Hepatocyte (in vitro differentiated cells): ENCODE results near the gene ISCU.

ENCODE experiments used
- CTCF ChIP-seq: fragments of 200-600 bp; sonication (generic); IDR thresholded peaks from 2 replicates; pipeline ENCODE4 v1.5.1; 2016; ENCODE audit warnings: antibody characterized with exemption, mild to moderate bottlenecking; ENCODE audit not compliant: poor library complexity
- EZH2 ChIP-seq: fragments of 200-600 bp; sonication (generic); IDR thresholded peaks from 2 replicates; pipeline ENCODE4 v1.6.1; 2016; ENCODE audit warnings: antibody characterized with exemption, mild to moderate bottlenecking, borderline replicate concordance

- TF ChIP-seq CTCF, result no peak
- no peak for TF ChIP-seq EZH2
Measured at GRCh38 chr12:108572166-108572790, 9.9 kb downstream of the ISCU start.
